ENCODE data around the gene FCHO1. TPM values are rescaled to one million over a fixed set of nuclear protein-coding genes. Genes with fewer than 3 reads are reported as not detected.

The FCHO1 gene
- total RNA-seq, 4 donors from 2014 or later: 32.6 to 48.2 (median 35.7) TPM

GRCh38 chr19:17726136-17726741 lies 25.0 kb upstream of the FCHO1 start:
- Histone ChIP-seq H3K27ac (no peak overlapping the region), H3K36me3 (peaks cover 78% of the 10 kb centered on the region), H3K9me3 (no peaks in the 10 kb centered on the region), H3K4me3 (no peak overlapping the region), H3K27me3 (no peaks in the 10 kb centered on the region), H3K4me1 (peaks cover 15% of the 10 kb centered on the region)
- TF ChIP-seq, protein P1, sequence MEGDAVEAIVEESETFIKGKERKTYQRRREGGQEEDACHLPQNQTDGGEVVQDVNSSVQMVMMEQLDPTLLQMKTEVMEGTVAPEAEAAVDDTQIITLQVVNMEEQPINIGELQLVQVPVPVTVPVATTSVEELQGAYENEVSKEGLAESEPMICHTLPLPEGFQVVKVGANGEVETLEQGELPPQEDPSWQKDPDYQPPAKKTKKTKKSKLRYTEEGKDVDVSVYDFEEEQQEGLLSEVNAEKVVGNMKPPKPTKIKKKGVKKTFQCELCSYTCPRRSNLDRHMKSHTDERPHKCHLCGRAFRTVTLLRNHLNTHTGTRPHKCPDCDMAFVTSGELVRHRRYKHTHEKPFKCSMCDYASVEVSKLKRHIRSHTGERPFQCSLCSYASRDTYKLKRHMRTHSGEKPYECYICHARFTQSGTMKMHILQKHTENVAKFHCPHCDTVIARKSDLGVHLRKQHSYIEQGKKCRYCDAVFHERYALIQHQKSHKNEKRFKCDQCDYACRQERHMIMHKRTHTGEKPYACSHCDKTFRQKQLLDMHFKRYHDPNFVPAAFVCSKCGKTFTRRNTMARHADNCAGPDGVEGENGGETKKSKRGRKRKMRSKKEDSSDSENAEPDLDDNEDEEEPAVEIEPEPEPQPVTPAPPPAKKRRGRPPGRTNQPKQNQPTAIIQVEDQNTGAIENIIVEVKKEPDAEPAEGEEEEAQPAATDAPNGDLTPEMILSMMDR (IDR thresholded peaks at IDR 0.05): no peak
- TF ChIP-seq POLR2AphosphoS5 (IDR thresholded peaks at IDR 0.05): no peak
- no peak for TF ChIP-seq EP300 (IDR thresholded peaks at IDR 0.05)
- no peak for TF ChIP-seq POLR2A (IDR thresholded peaks at IDR 0.05)
- DNase-seq (ENCODE audit: low spot score in 2 of 2): no peak
- WGBS: 100% methylated on average over 3 of the region's 59 CpGs

GRCh38 chr19:17726964-17727773 lies 24.1 kb upstream of the FCHO1 start:
- no peaks in the 10 kb centered on the region for H3K9me3 ChIP-seq
- H3K4me3 ChIP-seq: no peak overlapping the region
- peaks cover 78% of the 10 kb centered on the region for H3K36me3 ChIP-seq
- peaks cover 5% of the 10 kb centered on the region for H3K4me1 ChIP-seq
- DNase-seq (ENCODE audit: low spot score in 2 of 2): no peak
- TF ChIP-seq, protein P1 (IDR thresholded peaks at IDR 0.05): no peak
- TF ChIP-seq EP300 (IDR thresholded peaks at IDR 0.05) (no peak), POLR2A (IDR thresholded peaks at IDR 0.05) (no peak), POLR2AphosphoS5 (IDR thresholded peaks at IDR 0.05) (no peak)
- WGBS: 88% methylated on average over 8 of the region's 62 CpGs
- no peaks in the 10 kb centered on the region for H3K27me3 ChIP-seq
- no peak overlapping the region for H3K27ac ChIP-seq

GRCh38 chr19:17727843-17728242 lies 23.4 kb upstream of the FCHO1 start:
- H3K27me3 ChIP-seq: no peaks in the 10 kb centered on the region
- no peak for DNase-seq (ENCODE audit: low spot score in 2 of 2)
- H3K4me3 ChIP-seq: no peak overlapping the region
- no peaks in the 10 kb centered on the region for H3K4me1 ChIP-seq
- peaks cover 81% of the 10 kb centered on the region for H3K36me3 ChIP-seq
- TF ChIP-seq, protein P1 (IDR thresholded peaks at IDR 0.05): no peak
- TF ChIP-seq POLR2A (IDR thresholded peaks at IDR 0.05): no peak
- no peak for TF ChIP-seq EP300 (IDR thresholded peaks at IDR 0.05)
- TF ChIP-seq POLR2AphosphoS5 (IDR thresholded peaks at IDR 0.05): no peak
- no peaks in the 10 kb centered on the region for H3K9me3 ChIP-seq
- WGBS: 97% methylated on average over 13 of the region's 19 CpGs
- H3K27ac ChIP-seq: no peak overlapping the region

DNA sequence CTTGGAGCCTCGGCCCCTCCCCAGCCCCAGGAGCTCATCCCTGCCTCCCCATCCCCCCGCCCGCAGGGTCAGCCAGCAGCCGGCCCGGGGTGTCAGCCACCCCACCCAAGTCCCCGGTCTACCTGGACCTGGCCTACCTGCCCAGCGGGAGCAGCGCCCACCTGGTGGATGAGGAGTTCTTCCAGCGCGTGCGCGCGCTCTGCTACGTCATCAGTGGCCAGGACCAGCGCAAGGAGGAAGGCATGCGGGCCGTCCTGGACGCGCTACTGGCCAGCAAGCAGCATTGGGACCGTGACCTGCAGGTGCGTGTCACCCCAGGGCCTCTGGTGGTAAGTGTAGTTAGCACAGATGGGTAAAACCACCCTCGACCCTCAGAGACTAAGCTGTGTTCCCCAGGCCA lies 18.1 kb upstream of the FCHO1 start:
- no peaks in the 10 kb centered on the region for H3K9me3 ChIP-seq
- WGBS: 96% methylated on average over 16 of the region's 22 CpGs
- no peak for DNase-seq (ENCODE audit: low spot score in 2 of 2)
- H3K4me1 ChIP-seq: no peaks in the 10 kb centered on the region
- H3K27ac ChIP-seq: no peak overlapping the region
- no peak overlapping the region for H3K4me3 ChIP-seq
- no peaks in the 10 kb centered on the region for H3K27me3 ChIP-seq
- peaks cover 59% of the 10 kb centered on the region for H3K36me3 ChIP-seq
- TF ChIP-seq EP300 (IDR thresholded peaks at IDR 0.05): no peak
- TF ChIP-seq POLR2AphosphoS5 (IDR thresholded peaks at IDR 0.05): no peak

DNA sequence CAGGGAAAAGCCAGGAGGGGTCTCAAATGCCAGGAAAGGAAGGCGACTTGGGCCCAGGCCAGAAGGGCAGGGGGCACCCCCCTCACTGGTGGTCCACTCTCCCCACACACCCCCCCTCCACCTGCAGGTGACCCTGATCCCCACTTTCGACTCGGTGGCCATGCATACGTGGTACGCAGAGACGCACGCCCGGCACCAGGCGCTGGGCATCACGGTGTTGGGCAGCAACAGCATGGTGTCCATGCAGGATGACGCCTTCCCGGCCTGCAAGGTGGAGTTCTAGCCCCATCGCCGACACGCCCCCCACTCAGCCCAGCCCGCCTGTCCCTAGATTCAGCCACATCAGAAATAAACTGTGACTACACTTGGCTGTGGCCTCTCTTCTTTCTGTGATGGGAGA lies 17.1 kb upstream of the FCHO1 start:
- Histone ChIP-seq H3K4me3 (no peak overlapping the region), H3K9me3 (no peaks in the 10 kb centered on the region), H3K4me1 (no peaks in the 10 kb centered on the region), H3K27me3 (no peaks in the 10 kb centered on the region), H3K27ac (no peak overlapping the region), H3K36me3 (peaks cover 51% of the 10 kb centered on the region)
- TF ChIP-seq POLR2A (IDR thresholded peaks at IDR 0.05) (no peak), POLR2AphosphoS5 (IDR thresholded peaks at IDR 0.05) (no peak), EP300 (IDR thresholded peaks at IDR 0.05) (no peak)
- TF ChIP-seq, protein P1 (IDR thresholded peaks at IDR 0.05): no peak
- DNase-seq (ENCODE audit: low spot score in 2 of 2): no peak
- 98% methylated on average over 6 of the region's 16 CpGs for WGBS

Measured in suprapubic skin (tissue), 4 donors.